Fibroblast of lung (primary cell): ENCODE results near the gene ARHGAP35.

ENCODE experiments used
- CTCF ChIP-seq, 2 donors: IDR thresholded peaks in 1 of 2; conservative IDR thresholded peaks in 1 of 2; 1 replicate in 1 of 2; 2 replicates in 1 of 2; pipeline ENCODE4 v1.5.1; 2011 to 2012; ENCODE audit warnings: low read length in 2 of 2, control low read depth in 1 of 2, inconsistent platforms in 1 of 2, low read depth in 1 of 2, mild to moderate bottlenecking in 1 of 2
- EZH2 ChIP-seq: IDR thresholded peaks from 2 replicates; pipeline ENCODE4 v1.5.1; 2012; ENCODE audit warnings: low read length, control low read depth, mild to moderate bottlenecking; ENCODE audit errors: missing control alignments

GRCh38 chr19:46828484-46828883 lies 32.3 kb upstream of the ARHGAP35 start:
- TF ChIP-seq CTCF (conservative IDR thresholded peaks at IDR 0.05 in 1 of 2, IDR thresholded peaks at IDR 0.05 in 1 of 2; ENCODE audit: low read depth in 1 of 2, low read length in 2 of 2) (no peak), EZH2 (no peak)
